B cell (primary cell): ENCODE data around the gene REEP5. TPM values are rescaled to one million over a fixed set of nuclear protein-coding genes. Genes with fewer than 3 reads are reported as not detected.

Experiments used
- ATAC-seq: fragments of 200-7000 bp; cut with Tn5 transposase; one replicate; pipeline ENCODE4 v1.10.0; 2021; ENCODE audit warnings: low read depth, mild to moderate bottlenecking, moderate number of reproducible peaks, moderate library complexity
- CTCF ChIA-PET: fragments of 350-600 bp; sonication (Branson Sonifier 250); formaldehyde crosslinking; loops from one replicate; lab custom pipeline; 2021; ENCODE audit warnings: antibody characterized with exemption, inconsistent platforms; lab: Charles Lee
- POLR2A ChIA-PET: fragments of 350-600 bp; sonication (Branson Sonifier 250); formaldehyde crosslinking; loops from one replicate; lab custom pipeline; 2021; ENCODE audit warnings: antibody characterized with exemption; lab: Charles Lee
- DNase-seq: peaks from one replicate; pipeline ENCODE4 v3.0.0; 2013
- H2AFZ ChIP-seq: 2 replicates; pipeline ENCODE4 v1.6.1; 2012; ENCODE audit warnings: mild to moderate bottlenecking, low read depth, low read length; ENCODE audit not compliant: insufficient read depth, poor library complexity, severe bottlenecking
- H3K27ac ChIP-seq, 2 donors: 1 replicate in 1 of 2; 2 replicates in 1 of 2; pipeline ENCODE4 v1.5.1; 2012 to 2013; ENCODE audit warnings: low read length in 2 of 2, mild to moderate bottlenecking in 2 of 2, moderate library complexity in 1 of 2
- H3K27me3 ChIP-seq, 4 experiments: fragments of 200-600 bp in 1 of 4; sonication (generic) in 1 of 4; replicated peaks in 1 of 4; 1 replicate in 2 of 4; 2 replicates in 2 of 4; pipeline versions ENCODE4 v1.6.1 to v1.7.0; 2013 to 2016; ENCODE audit warnings: low read length in 3 of 4, mild to moderate bottlenecking in 2 of 4, mixed read lengths in 1 of 4, moderate library complexity in 1 of 4; ENCODE audit not compliant: insufficient read depth in 4 of 4, control insufficient read depth in 3 of 4; ENCODE audit errors: control extremely low read depth in 1 of 4
- H3K36me3 ChIP-seq, 2 experiments: replicated peaks in 1 of 2; 1 replicate in 1 of 2; 2 replicates in 1 of 2; pipeline versions ENCODE4 v1.6.1 to v1.7.1; 2013; ENCODE audit warnings: low read length in 1 of 2; ENCODE audit not compliant: insufficient read depth in 2 of 2, control insufficient read depth in 1 of 2; ENCODE audit errors: control extremely low read depth in 1 of 2, extremely low read depth in 1 of 2
- H3K4me1 ChIP-seq, 2 donors: fragments of 200-600 bp in 1 of 2; sonication (generic) in 1 of 2; 1 replicate in 1 of 2; 2 replicates in 1 of 2; pipeline versions ENCODE4 v1.5.1 to v1.6.1; 2013 to 2017; ENCODE audit warnings: low read length in 2 of 2; ENCODE audit not compliant: control insufficient read depth in 2 of 2, insufficient read depth in 2 of 2
- H3K4me2 ChIP-seq: replicated peaks from 2 replicates; pipeline ENCODE3; 2012; ENCODE audit warnings: mild to moderate bottlenecking, low read depth, low read length; ENCODE audit not compliant: poor library complexity, severe bottlenecking
- H3K4me3 ChIP-seq, 5 experiments: fragments of 200-600 bp in 1 of 5; sonication (generic) in 1 of 5; 1 replicate in 3 of 5; 2 replicates in 2 of 5; pipeline versions ENCODE4 v1.5.1 to v1.7.0; 2011 to 2016; ENCODE audit warnings: low read length in 4 of 5, mild to moderate bottlenecking in 4 of 5, low read depth in 2 of 5, control low read depth in 1 of 5, moderate library complexity in 1 of 5; ENCODE audit not compliant: insufficient read depth in 1 of 5; ENCODE audit errors: control extremely low read depth in 1 of 5, extremely low read depth in 1 of 5
- H3K79me2 ChIP-seq: fragments of 200-600 bp; sonication (generic); one replicate; pipeline ENCODE4 v1.6.0; 2016; ENCODE audit warnings: low read length; ENCODE audit not compliant: control insufficient read depth, insufficient read depth
- H3K9ac ChIP-seq: fragments of 200-600 bp; sonication (generic); 2 replicates; pipeline ENCODE4 v1.6.1; 2017; ENCODE audit warnings: mild to moderate bottlenecking, low read length, moderate library complexity
- H3K9me3 ChIP-seq, 3 donors: one replicate each; pipeline versions ENCODE4 v1.6.1 to v1.7.1; 2013; ENCODE audit warnings: low read length in 2 of 3; ENCODE audit not compliant: control insufficient read depth in 2 of 3, insufficient read depth in 1 of 3; ENCODE audit errors: control extremely low read depth in 1 of 3
- H4K20me1 ChIP-seq: 2 replicates; pipeline ENCODE4 v1.6.0; 2012; ENCODE audit warnings: mild to moderate bottlenecking, low read length; ENCODE audit not compliant: insufficient read depth, control insufficient read depth, poor library complexity, severe bottlenecking
- H3K27ac Mint-ChIP-seq: one replicate; pipeline ENCODE4 v1.8.0; 2021; ENCODE audit warnings: mixed read lengths
- H3K27me3 Mint-ChIP-seq: one replicate; pipeline ENCODE4 v1.8.0; 2021; ENCODE audit warnings: mixed read lengths
- H3K4me1 Mint-ChIP-seq: one replicate; pipeline ENCODE4 v1.8.0; 2021; ENCODE audit warnings: mixed read lengths
- H3K4me3 Mint-ChIP-seq: one replicate; pipeline ENCODE4 v1.8.0; 2021; ENCODE audit warnings: mixed read lengths
- H3K9me3 Mint-ChIP-seq: one replicate; pipeline ENCODE4 v1.8.0; 2022; ENCODE audit warnings: mixed read lengths; ENCODE audit not compliant: insufficient read depth
- EZH2 ChIP-seq: IDR thresholded peaks from 2 replicates; pipeline ENCODE4 v1.6.1; 2012; ENCODE audit warnings: borderline replicate concordance, low read depth, mild to moderate bottlenecking, moderate library complexity, low read length; ENCODE audit not compliant: insufficient read depth, poor library complexity, severe bottlenecking
- WGBS: methylation state at CpG from one replicate; pipeline ENCODE4 v1.1.5; 2013; ENCODE audit warnings: missing lambda C conversion rate; ENCODE audit not compliant: insufficient coverage; 5-methylcytosine and 5-hydroxymethylcytosine counted together
- intact Hi-C: fragments of 100-400 bp; cut with micrococcal nuclease; formaldehyde crosslinking; loops from one replicate; pipeline ENCODE4 v1.10.0; 2022
- polyA plus RNA-seq: library from polyadenylated mRNA; depleted of rRNA; stranded (reverse); fragments of >200 nt; gene quantifications from 2 replicates; pipeline ENCODE4 v1.2.3, GENCODE V29; 2012
- total RNA-seq, 2 donors: library from RNA; stranded (reverse); fragments of 120-200 nt in 1 of 2; gene quantifications; 1 replicate in 1 of 2; 2 replicates in 1 of 2; pipeline versions ENCODE4 v1.2.3 to v1.2.4, GENCODE V29; 2013 to 2022
- TF ChIP-seq, protein P1 (sequence below): fragments of 200-600 bp; IDR thresholded peaks from one replicate; pipeline ENCODE4 v1.8.0; 2022; ENCODE audit warnings: antibody characterized with exemption, mild to moderate bottlenecking

The REEP5 gene
- total and polyA plus RNA-seq, 2 donors (not counting 1 experiment from before 2014, with no cell fraction given) = 39.2 to 55.9 TPM

DNA sequence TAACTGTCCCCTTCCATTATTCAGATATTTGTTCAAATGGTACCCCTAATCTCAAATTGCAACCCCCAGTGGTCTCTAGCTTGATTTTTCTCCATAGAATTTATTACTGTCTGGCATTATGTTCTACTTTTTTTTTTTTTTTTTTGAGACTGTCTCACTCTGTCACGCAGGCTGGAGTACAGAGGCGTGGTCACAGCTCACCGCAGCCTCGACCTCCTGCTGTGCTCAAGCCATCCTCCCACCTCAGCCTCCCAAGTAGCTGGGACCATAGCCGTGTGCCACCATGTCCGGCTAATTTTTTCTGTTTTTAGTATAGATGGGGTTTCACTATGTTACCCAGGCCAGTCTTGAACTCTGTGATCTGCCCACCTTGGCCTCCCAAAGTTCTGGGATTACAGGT lies 2.0 kb upstream of the REEP5 start:
- Histone ChIP-seq H3K36me3 (peaks cover 0 to 5% of the 10 kb centered on the region in 2 experiments), H3K79me2 (peaks cover 29% of the 10 kb centered on the region), H3K9me3 (peaks cover 0 to 3% (median 0%) of the 10 kb centered on the region in 3 donors), H4K20me1 (peaks cover 20% of the 10 kb centered on the region), H3K4me3 (peak overlapping the region in 4 of 5 experiments; percentile 38 to 70 (median 46)), H3K27me3 (no peaks in the 10 kb centered on the region), H3K9ac (peak overlapping the region; percentile 79), H3K4me2 (peak overlapping the region; percentile 86), H3K4me1 (peaks cover 82 to 83% of the 10 kb centered on the region in 2 donors), H3K27ac (peak overlapping the region; percentile 72 to 85), H2AFZ (peak overlapping the region; percentile 71)
- peaks cover 76% of the 10 kb centered on the region for H3K4me1 Mint-ChIP-seq
- DNase-seq (no peak), ATAC-seq (no peak)
- H3K4me3 Mint-ChIP-seq = peak overlapping the region; percentile 86
- CTCF ChIA-PET = interaction anchor here (0.9 to 5.7 kb wide), 6 partner anchors 39 to 100 kb away, joined by 3 to 65 read pairs (median 6); partner anchors contain the start of genes DCP2 and SRP19
- no peaks in the 10 kb centered on the region for H3K27me3 Mint-ChIP-seq
- TF ChIP-seq, protein P1, sequence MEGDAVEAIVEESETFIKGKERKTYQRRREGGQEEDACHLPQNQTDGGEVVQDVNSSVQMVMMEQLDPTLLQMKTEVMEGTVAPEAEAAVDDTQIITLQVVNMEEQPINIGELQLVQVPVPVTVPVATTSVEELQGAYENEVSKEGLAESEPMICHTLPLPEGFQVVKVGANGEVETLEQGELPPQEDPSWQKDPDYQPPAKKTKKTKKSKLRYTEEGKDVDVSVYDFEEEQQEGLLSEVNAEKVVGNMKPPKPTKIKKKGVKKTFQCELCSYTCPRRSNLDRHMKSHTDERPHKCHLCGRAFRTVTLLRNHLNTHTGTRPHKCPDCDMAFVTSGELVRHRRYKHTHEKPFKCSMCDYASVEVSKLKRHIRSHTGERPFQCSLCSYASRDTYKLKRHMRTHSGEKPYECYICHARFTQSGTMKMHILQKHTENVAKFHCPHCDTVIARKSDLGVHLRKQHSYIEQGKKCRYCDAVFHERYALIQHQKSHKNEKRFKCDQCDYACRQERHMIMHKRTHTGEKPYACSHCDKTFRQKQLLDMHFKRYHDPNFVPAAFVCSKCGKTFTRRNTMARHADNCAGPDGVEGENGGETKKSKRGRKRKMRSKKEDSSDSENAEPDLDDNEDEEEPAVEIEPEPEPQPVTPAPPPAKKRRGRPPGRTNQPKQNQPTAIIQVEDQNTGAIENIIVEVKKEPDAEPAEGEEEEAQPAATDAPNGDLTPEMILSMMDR = no peak
- no peak for TF ChIP-seq EZH2
- POLR2A ChIA-PET = interaction anchor here (0.6 to 1.2 kb wide), 2 partner anchors 19 to 60 kb away, joined by 3 to 8 read pairs; no protein-coding TSS in a partner anchor
- intact Hi-C loops = loop anchor here (1.0 to 5.0 kb wide), 6 partner anchors 52 to 1167 kb away; partner anchors contain the start of genes DCP2 and NREP
- WGBS = no CpG with 5 or more reads among the region's 6 CpGs
- H3K9me3 Mint-ChIP-seq = no peaks in the 10 kb centered on the region
- H3K27ac Mint-ChIP-seq = peak overlapping the region; percentile 95
